Suprapubic skin (tissue), 4 donors: Measurements from ENCODE around the gene CNTN6.

ENCODE experiments used
- CTCF ChIP-seq, 2 donors: fragments of 200-600 bp in 1 of 2; fragments of 450-650 bp in 1 of 2; sonication (generic) in 1 of 2; IDR thresholded peaks; one replicate each; pipeline ENCODE4 v1.5.1; 2016 to 2019; ENCODE audit warnings: antibody characterized with exemption in 2 of 2, mild to moderate bottlenecking in 1 of 2, moderate library complexity in 1 of 2
- POLR2A ChIP-seq, 2 donors: fragments of 450-650 bp; IDR thresholded peaks; one replicate each; pipeline ENCODE4 v1.6.1; 2017; ENCODE audit warnings: antibody characterized with exemption in 2 of 2, mild to moderate bottlenecking in 2 of 2, moderate library complexity in 2 of 2
- POLR2AphosphoS5 ChIP-seq, 3 donors: sonication (generic); formaldehyde crosslinking; IDR thresholded peaks; one replicate each; pipeline ENCODE4 v1.6.1; 2017; ENCODE audit warnings: antibody characterized with exemption in 3 of 3

GRCh38 chr3:1207904-1208303 lies 115.1 kb downstream of the CNTN6 start:
- TF ChIP-seq POLR2A (IDR thresholded peaks at IDR 0.05): no peak
- TF ChIP-seq POLR2AphosphoS5 (IDR thresholded peaks at IDR 0.05): no peak
- no peak for TF ChIP-seq CTCF (IDR thresholded peaks at IDR 0.05)
